Loucy (cell line): ENCODE results near the gene FGD1.
"Not testable (repeated sequence)": the region's sequence is repeated elsewhere in the genome, so short reads cannot be mapped to it uniquely, and the experiment has no call there.

Source experiments
- H2AFZ ChIP-seq: fragments of 200-600 bp; sonication (generic); 2 replicates; pipeline ENCODE4 v1.6.0; 2016; ENCODE audit warnings: antibody characterized with exemption, mild to moderate bottlenecking, low read length, moderate library complexity
- H3F3A ChIP-seq: fragments of 200-600 bp; 2 replicates; pipeline ENCODE4 v1.6.0; 2016; ENCODE audit warnings: antibody characterized with exemption, low read depth, mild to moderate bottlenecking
- H3K27me3 ChIP-seq: fragments of 200-600 bp; sonication (generic); 2 replicates; pipeline ENCODE4 v1.6.1; 2014; ENCODE audit warnings: low read length, mild to moderate bottlenecking; ENCODE audit not compliant: insufficient read depth, poor library complexity, severe bottlenecking
- H3K36me3 ChIP-seq: fragments of 200-600 bp; sonication (generic); 2 replicates; pipeline ENCODE4 v1.6.1; 2016; ENCODE audit warnings: low read length; ENCODE audit not compliant: insufficient read depth
- H3K4me1 ChIP-seq: fragments of 200-600 bp; sonication (generic); 2 replicates; pipeline ENCODE4 v1.5.1; 2014; ENCODE audit warnings: low read length, mild to moderate bottlenecking; ENCODE audit not compliant: insufficient read depth, poor library complexity, severe bottlenecking
- H3K4me2 ChIP-seq: fragments of 200-600 bp; sonication (generic); 2 replicates; pipeline ENCODE4 v1.6.0; 2014; ENCODE audit warnings: antibody characterized with exemption, low read length, low read depth, mild to moderate bottlenecking; ENCODE audit not compliant: poor library complexity, severe bottlenecking
- H3K4me3 ChIP-seq: fragments of 200-600 bp; sonication (generic); 2 replicates; pipeline ENCODE4 v1.5.1; 2014; ENCODE audit warnings: low read length, mild to moderate bottlenecking, mixed read lengths; ENCODE audit not compliant: poor library complexity, severe bottlenecking
- H3K79me2 ChIP-seq: fragments of 200-600 bp; sonication (generic); 2 replicates; pipeline ENCODE4 v1.6.1; 2014; ENCODE audit warnings: low read length; ENCODE audit not compliant: insufficient read depth
- H3K9ac ChIP-seq: fragments of 200-600 bp; sonication (generic); 2 replicates; pipeline ENCODE4 v1.6.0; 2014; ENCODE audit warnings: mild to moderate bottlenecking, low read depth, low read length, moderate library complexity; ENCODE audit not compliant: poor library complexity, severe bottlenecking
- H3K9me2 ChIP-seq: fragments of 200-600 bp; sonication (generic); replicated peaks from 2 replicates; pipeline ENCODE4 v1.6.1; 2016; ENCODE audit warnings: low read depth, low read length, mixed read lengths
- H3K9me3 ChIP-seq: fragments of 200-600 bp; sonication (generic); 2 replicates; pipeline ENCODE4 v1.6.1; 2014; ENCODE audit warnings: mild to moderate bottlenecking, antibody characterized with exemption, low read length, low read depth; ENCODE audit not compliant: insufficient read depth
- H4K20me1 ChIP-seq: fragments of 200-600 bp; sonication (generic); 2 replicates; pipeline ENCODE4 v1.6.0; 2014; ENCODE audit warnings: antibody characterized with exemption, low read length, mild to moderate bottlenecking; ENCODE audit not compliant: insufficient read depth, poor library complexity, severe bottlenecking
- EZH2phosphoT487 ChIP-seq: fragments of 200-600 bp; IDR thresholded peaks from 2 replicates; pipeline ENCODE4 v1.6.1; 2018; ENCODE audit warnings: antibody characterized with exemption, mild to moderate bottlenecking, moderate library complexity, borderline replicate concordance
- TF ChIP-seq, protein P1 (sequence below): fragments of 200-600 bp; sonication (generic); conservative IDR thresholded peaks from 2 replicates; pipeline ENCODE4 v1.5.1; 2014; ENCODE audit warnings: mild to moderate bottlenecking, antibody characterized with exemption, low read length

FGD1 gene

DNA sequence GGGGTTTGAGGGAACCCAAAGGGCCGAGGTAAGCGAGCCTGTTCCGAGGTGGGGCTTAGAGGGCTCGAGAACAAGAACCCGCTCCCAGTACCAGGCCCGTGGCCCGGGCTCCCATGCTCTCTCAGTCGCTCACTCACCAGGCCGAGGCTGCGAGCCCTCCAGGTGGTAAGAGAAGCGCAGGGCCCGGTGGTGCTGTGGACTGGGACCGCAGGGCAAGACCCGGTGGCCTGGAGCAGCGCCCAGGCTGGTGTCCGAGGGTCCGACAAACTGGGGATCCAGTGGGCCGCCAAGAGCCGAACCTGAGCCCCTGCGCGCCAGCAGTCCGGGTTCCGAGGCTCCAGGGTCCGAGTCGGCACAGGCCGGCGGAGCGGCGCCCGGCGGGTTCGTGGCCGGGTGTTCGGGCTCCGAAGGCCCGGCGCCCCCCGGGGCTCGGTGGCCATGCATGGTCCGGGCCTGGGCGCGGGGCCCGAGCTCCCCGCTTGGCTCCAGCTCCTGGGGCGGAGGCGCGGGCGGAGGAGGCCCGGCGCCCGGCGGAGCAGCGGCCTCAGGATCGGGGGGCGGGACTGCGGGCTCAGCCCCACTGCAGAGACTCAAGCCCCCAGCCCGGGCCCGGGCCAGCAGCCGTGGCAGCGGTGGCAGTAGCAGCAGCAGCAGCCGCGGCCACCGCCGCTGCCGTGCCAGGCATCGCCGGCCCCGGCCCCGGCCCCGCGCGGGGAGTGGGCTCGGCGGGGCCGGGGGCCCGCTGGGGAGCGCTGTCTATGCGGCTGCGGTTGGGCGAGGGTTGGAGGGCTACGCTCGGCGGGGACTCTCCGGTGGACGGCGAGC lies 833 bp downstream of the FGD1 start:
- Histone ChIP-seq H3K27me3 (peaks cover 8% of the 10 kb centered on the region), H3K4me3 (peak overlapping the region; percentile 70), H3K9me3 (no peaks in the 10 kb centered on the region), H3K36me3 (no peaks in the 10 kb centered on the region), H3K4me2 (peak overlapping the region; percentile 68), H3K9me2 (no peaks in the 10 kb centered on the region), H3K4me1 (no peaks in the 10 kb centered on the region), H3K79me2 (no peaks in the 10 kb centered on the region), H4K20me1 (no peaks in the 10 kb centered on the region), H2AFZ (peak overlapping the region; percentile 73; the same call in 1 of the 2 replicates), H3K9ac (no peak overlapping the region), H3F3A (no peaks in the 10 kb centered on the region)
- no peak for TF ChIP-seq EZH2phosphoT487
- TF ChIP-seq, protein P1, sequence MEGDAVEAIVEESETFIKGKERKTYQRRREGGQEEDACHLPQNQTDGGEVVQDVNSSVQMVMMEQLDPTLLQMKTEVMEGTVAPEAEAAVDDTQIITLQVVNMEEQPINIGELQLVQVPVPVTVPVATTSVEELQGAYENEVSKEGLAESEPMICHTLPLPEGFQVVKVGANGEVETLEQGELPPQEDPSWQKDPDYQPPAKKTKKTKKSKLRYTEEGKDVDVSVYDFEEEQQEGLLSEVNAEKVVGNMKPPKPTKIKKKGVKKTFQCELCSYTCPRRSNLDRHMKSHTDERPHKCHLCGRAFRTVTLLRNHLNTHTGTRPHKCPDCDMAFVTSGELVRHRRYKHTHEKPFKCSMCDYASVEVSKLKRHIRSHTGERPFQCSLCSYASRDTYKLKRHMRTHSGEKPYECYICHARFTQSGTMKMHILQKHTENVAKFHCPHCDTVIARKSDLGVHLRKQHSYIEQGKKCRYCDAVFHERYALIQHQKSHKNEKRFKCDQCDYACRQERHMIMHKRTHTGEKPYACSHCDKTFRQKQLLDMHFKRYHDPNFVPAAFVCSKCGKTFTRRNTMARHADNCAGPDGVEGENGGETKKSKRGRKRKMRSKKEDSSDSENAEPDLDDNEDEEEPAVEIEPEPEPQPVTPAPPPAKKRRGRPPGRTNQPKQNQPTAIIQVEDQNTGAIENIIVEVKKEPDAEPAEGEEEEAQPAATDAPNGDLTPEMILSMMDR = no peak

DNA sequence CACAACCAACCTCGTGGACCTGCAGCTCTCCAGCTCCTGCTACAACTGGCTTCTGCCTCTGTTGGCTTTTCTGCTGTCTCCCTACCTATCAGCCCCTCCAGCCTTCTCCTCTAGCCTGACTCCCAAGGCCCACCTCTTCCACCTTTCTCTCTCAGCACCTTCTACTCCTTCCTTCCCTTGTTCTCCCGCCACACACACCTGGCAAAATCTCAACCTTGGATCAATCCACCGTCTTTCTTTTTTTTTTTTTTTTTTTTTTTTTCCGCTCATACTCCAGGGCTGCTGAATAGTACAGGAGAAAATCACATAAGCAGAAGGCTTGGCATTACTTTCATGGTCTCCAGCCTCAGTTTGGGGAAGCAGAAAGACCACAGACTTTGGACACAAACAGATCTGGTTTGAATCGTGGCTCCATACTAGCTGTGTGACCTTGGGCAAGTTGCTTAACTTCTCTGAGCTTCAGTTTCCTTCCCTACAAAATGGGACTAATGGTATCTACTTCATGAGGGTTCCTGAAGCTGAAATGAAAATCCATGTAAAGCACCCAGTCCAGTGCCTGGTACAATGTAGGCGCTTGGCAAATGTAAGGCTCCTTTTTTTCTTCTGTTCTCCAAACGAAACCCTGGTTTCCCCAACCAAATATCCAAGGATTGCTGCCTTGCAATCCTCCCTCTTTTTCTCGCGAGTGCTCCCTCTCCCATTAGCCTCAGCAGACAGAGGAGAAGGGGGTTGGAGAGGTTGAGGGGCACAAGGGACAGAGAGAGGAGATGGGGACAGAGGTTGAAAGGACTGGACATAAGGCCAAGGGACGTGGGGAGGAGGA lies 1.7 kb downstream of the FGD1 start:
- H2AFZ ChIP-seq = no peak overlapping the region
- H4K20me1 ChIP-seq = no peaks in the 10 kb centered on the region
- H3K79me2 ChIP-seq = no peaks in the 10 kb centered on the region
- no peaks in the 10 kb centered on the region for H3K36me3 ChIP-seq
- TF ChIP-seq, protein P1 = no peak
- TF ChIP-seq EZH2phosphoT487 = no peak
- H3K4me1 ChIP-seq = no peaks in the 10 kb centered on the region
- H3K9me3 ChIP-seq = no peaks in the 10 kb centered on the region
- peaks cover 8% of the 10 kb centered on the region for H3K27me3 ChIP-seq
- H3F3A ChIP-seq = no peaks in the 10 kb centered on the region
- no peak overlapping the region for H3K4me3 ChIP-seq
- H3K4me2 ChIP-seq = no peak overlapping the region
- H3K9me2 ChIP-seq = no peaks in the 10 kb centered on the region
- H3K9ac ChIP-seq = no peak overlapping the region

DNA sequence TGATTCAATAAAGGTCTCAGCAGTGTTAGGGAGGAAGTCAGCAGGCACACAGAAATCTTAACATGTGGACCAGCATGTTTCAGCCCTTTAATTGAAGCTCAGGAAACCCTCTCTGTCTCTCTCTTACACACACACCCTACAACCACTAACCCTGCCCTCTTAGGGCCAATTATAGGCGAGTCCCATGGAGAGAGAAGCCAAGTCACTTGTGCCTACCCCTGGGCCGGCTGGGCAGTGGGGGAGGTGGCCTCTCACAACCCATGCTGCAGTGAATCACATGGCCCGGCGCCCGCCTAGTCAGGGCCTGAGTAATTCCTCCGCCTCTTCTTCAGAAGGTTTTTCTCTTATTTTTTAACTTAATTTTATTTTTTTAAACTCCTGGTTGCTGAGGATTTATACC lies 3.7 kb downstream of the FGD1 start:
- H3K4me1 ChIP-seq = no peaks in the 10 kb centered on the region
- no peak overlapping the region for H3K9ac ChIP-seq
- no peaks in the 10 kb centered on the region for H3K79me2 ChIP-seq
- H3K4me2 ChIP-seq = no peak overlapping the region
- no peak overlapping the region for H2AFZ ChIP-seq
- H3K27me3 ChIP-seq = peaks cover 8% of the 10 kb centered on the region
- TF ChIP-seq, protein P1 = no peak
- no peak for TF ChIP-seq EZH2phosphoT487
- H3K4me3 ChIP-seq = no peak overlapping the region
- H4K20me1 ChIP-seq = no peaks in the 10 kb centered on the region
- no peaks in the 10 kb centered on the region for H3K9me2 ChIP-seq
- no peaks in the 10 kb centered on the region for H3K9me3 ChIP-seq
- H3K36me3 ChIP-seq = no peaks in the 10 kb centered on the region
- no peaks in the 10 kb centered on the region for H3F3A ChIP-seq

DNA sequence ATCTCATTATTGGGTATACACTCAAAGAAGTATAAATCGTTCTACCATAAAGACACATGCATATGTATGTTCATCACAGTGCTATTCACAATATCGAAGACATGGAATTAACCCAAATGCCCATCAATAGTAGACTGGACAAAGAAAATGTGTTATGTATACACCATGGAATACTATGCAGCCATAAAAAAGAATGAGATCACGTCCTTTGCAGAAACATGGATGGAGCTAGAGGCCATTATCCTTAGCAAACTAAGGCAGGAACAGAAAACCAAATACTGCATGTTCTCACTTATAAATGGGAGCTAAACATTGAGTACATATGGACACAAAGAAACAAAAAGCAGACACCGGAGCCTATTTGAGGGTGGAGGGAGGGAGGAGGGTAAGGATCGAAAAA lies 6.2 kb downstream of the FGD1 start:
- H3K9me3 ChIP-seq, H3K4me3 ChIP-seq, H3K4me1 ChIP-seq, H3K36me3 ChIP-seq, H3K9ac ChIP-seq, H3F3A ChIP-seq, H3K4me2 ChIP-seq, H3K9me2 ChIP-seq, H4K20me1 ChIP-seq, H3K27me3 ChIP-seq, H2AFZ ChIP-seq, H3K79me2 ChIP-seq: not testable (repeated sequence)
